HepG2 (cell line): ENCODE results near the gene SYT7.

ENCODE experiments used
- CCAR2 ChIP-seq: fragments of 200-400 bp; formaldehyde crosslinking; optimal IDR thresholded peaks from 2 replicates; pipeline ENCODE3; 2018; ENCODE audit warnings: low read depth, mild to moderate bottlenecking, low read length, moderate library complexity
- CEBPZ ChIP-seq: IDR thresholded peaks from 2 replicates; pipeline ENCODE4 v1.6.1; 2012; ENCODE audit warnings: low read length, improper control_type of control experiment
- FOXJ3 ChIP-seq: sonication (generic); formaldehyde crosslinking; IDR thresholded peaks from 2 replicates; pipeline ENCODE4 v1.4.0; 2020; ENCODE audit warnings: missing genetic modification reagents, mild to moderate bottlenecking, borderline replicate concordance
- HOXA7 ChIP-seq: sonication (generic); formaldehyde crosslinking; IDR thresholded peaks from 2 replicates; pipeline ENCODE4 v1.8.1; 2022; ENCODE audit warnings: mild to moderate bottlenecking, missing genetic modification reagents, moderate library complexity
- KLF16 ChIP-seq, 2 experiments: sonication (generic) in 1 of 2; formaldehyde crosslinking in 1 of 2; IDR thresholded peaks; 2 replicates each; pipeline versions ENCODE4 v1.6.1 to v1.8.0; 2016 to 2023; ENCODE audit warnings: missing genetic modification reagents in 2 of 2, missing compliant biosample characterization in 1 of 2
- MAX ChIP-seq: IDR thresholded peaks from 2 replicates; pipeline ENCODE4 v1.6.1; 2012; ENCODE audit warnings: inconsistent platforms
- ZNF232 ChIP-seq: sonication (generic); formaldehyde crosslinking; IDR thresholded peaks from 2 replicates; pipeline ENCODE4 v1.4.0; 2020; ENCODE audit warnings: missing genetic modification reagents, borderline replicate concordance
- ZNF563 ChIP-seq: sonication (generic); formaldehyde crosslinking; IDR thresholded peaks from 2 replicates; pipeline ENCODE4 v1.8.0; 2022; ENCODE audit warnings: mild to moderate bottlenecking, moderate library complexity, missing genetic modification reagents
- ZZZ3 ChIP-seq: sonication (generic); formaldehyde crosslinking; IDR thresholded peaks from 2 replicates; pipeline ENCODE4 v1.4.0; 2020; ENCODE audit warnings: missing genetic modification reagents, mild to moderate bottlenecking, borderline replicate concordance

- no peak for TF ChIP-seq CCAR2
- TF ChIP-seq HOXA7 (CRISPR knock-in tag), result no peak
- no peak for TF ChIP-seq KLF16 (CRISPR knock-in tag; IDR thresholded peaks at IDR 0.05)
- no peak for TF ChIP-seq CEBPZ
- TF ChIP-seq ZZZ3, result no peak
- no peak for TF ChIP-seq ZNF563
- TF ChIP-seq FOXJ3, result no peak
- no peak for TF ChIP-seq MAX
- no peak for TF ChIP-seq ZNF232 (CRISPR knock-in tag)
These were observed 30.1 kb downstream of the SYT7 start for GRCh38 chr11:61550665-61551227.
